Sigmoid colon (tissue), 4 donors: Measurements from ENCODE around the gene PGLYRP1.

Source experiments
- CTCF ChIP-seq, 4 experiments: fragments of 450-650 bp in 3 of 4; fragments of 200-600 bp in 1 of 4; IDR thresholded peaks; one replicate each; pipeline ENCODE4 v1.5.1; 2016 to 2019; ENCODE audit warnings: antibody characterized with exemption in 4 of 4, mild to moderate bottlenecking in 3 of 4, moderate library complexity in 2 of 4
- EP300 ChIP-seq, 4 donors: sonication (generic); formaldehyde crosslinking; IDR thresholded peaks; one replicate each; pipeline ENCODE4 v1.6.1; 2017; ENCODE audit warnings: antibody characterized with exemption in 4 of 4
- POLR2A ChIP-seq, 2 donors: fragments of 450-650 bp; IDR thresholded peaks; one replicate each; pipeline ENCODE4 v1.6.1; 2016; ENCODE audit warnings: antibody characterized with exemption in 2 of 2, mild to moderate bottlenecking in 2 of 2, moderate library complexity in 2 of 2

DNA sequence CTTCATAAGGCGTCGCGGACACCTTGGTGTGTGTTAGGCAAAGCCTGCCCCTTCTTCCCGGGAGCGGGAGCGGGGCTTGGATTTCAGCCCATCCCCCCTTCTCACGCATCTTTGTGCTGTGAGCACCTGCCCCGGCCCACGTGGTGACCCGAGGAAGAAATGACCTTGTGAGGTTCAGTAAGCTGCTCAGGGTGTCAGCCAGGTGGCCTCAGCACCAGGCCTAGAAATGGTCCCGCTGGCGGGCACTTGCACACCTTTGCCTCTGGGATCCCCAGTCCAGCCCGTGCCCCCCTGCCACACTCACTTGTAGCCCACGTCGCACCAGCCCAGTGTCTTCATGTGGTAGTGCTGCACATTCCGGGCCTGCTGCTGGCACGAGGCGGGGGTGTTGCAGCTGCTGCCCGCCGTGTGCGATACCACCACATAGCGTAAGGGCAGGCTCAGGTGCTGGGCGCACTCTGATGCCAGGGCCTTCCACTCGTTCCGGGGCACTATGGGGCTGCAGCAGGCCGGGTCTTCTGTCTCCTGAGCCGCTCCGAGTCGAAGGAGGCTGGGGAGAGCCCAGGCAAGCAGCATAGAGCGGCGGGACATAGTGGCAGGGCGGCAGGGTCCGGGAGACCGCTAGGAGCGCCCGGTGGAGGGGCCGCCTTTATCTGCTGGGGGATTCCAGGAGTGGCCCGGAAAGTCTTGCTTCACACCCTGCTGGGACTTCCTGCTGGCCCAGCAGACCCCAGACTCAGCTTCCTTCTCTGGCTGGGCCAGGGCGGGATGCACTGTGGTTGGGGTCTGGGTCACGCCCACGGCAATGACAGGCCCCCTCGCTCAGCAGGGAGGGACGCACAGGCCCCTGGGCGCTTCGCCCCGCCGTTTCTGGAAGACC lies at the start of gene PGLYRP1:
- no peak for TF ChIP-seq POLR2A (IDR thresholded peaks at IDR 0.05)
- TF ChIP-seq CTCF (IDR thresholded peaks at IDR 0.05): no peak
- TF ChIP-seq EP300 (IDR thresholded peaks at IDR 0.05): no peak
